MM.1S (cell line): ENCODE measurements around the gene ACP6.

ENCODE experiments used
- DNase-seq: peaks from one replicate; pipeline ENCODE4 v3.0.0-alpha.2; 2015
- H2AFZ ChIP-seq: fragments of 300-600 bp; sonication (generic); 2 replicates; pipeline ENCODE4 v1.6.0; 2016; ENCODE audit warnings: antibody characterized with exemption, low read length
- H3F3A ChIP-seq: fragments of 300-600 bp; sonication (generic); 2 replicates; pipeline ENCODE4 v1.6.1; 2016; ENCODE audit warnings: mild to moderate bottlenecking, antibody characterized with exemption, low read length, moderate library complexity, mixed read lengths; ENCODE audit not compliant: insufficient read depth
- H3K27ac ChIP-seq: fragments of 300-600 bp; sonication (generic); 2 replicates; pipeline ENCODE4 v1.5.1; 2016; ENCODE audit warnings: mild to moderate bottlenecking, low read length
- H3K27me3 ChIP-seq: fragments of 300-600 bp; sonication (generic); replicated peaks from 2 replicates; pipeline ENCODE4 v1.6.0; 2016; ENCODE audit warnings: low read length; ENCODE audit not compliant: insufficient read depth
- H3K36me3 ChIP-seq: fragments of 300-600 bp; sonication (generic); replicated peaks from 2 replicates; pipeline ENCODE4 v1.6.1; 2016; ENCODE audit warnings: mild to moderate bottlenecking, low read length, mixed read lengths; ENCODE audit not compliant: insufficient read depth
- H3K4me1 ChIP-seq: fragments of 300-600 bp; sonication (generic); 2 replicates; pipeline ENCODE4 v1.6.1; 2016; ENCODE audit warnings: low read length, mixed read lengths
- H3K4me2 ChIP-seq: fragments of 300-600 bp; sonication (generic); 2 replicates; pipeline ENCODE4 v1.6.0; 2016; ENCODE audit warnings: low read depth, low read length
- H3K4me3 ChIP-seq: fragments of 300-600 bp; sonication (generic); 2 replicates; pipeline ENCODE4 v1.5.1; 2016; ENCODE audit warnings: low read length, mixed read lengths
- H3K79me2 ChIP-seq: fragments of 300-600 bp; sonication (generic); 2 replicates; pipeline ENCODE4 v1.6.1; 2016; ENCODE audit warnings: mixed run types, low read length, mixed read lengths
- H3K9ac ChIP-seq: fragments of 300-600 bp; sonication (generic); 2 replicates; pipeline ENCODE4 v1.6.1; 2016; ENCODE audit warnings: low read length, mixed read lengths
- H3K9me2 ChIP-seq: fragments of 300-600 bp; sonication (generic); replicated peaks from 2 replicates; pipeline ENCODE4 v1.6.1; 2016; ENCODE audit warnings: mild to moderate bottlenecking, low read length, mixed read lengths; ENCODE audit not compliant: insufficient read depth
- H3K9me3 ChIP-seq: fragments of 300-600 bp; sonication (generic); replicated peaks from 2 replicates; pipeline ENCODE4 v1.6.1; 2016; ENCODE audit warnings: mild to moderate bottlenecking, low read length, mixed read lengths; ENCODE audit not compliant: insufficient read depth
- H4K20me1 ChIP-seq: fragments of 300-600 bp; sonication (generic); 2 replicates; pipeline ENCODE4 v1.6.1; 2016; ENCODE audit warnings: mild to moderate bottlenecking, low read length, moderate library complexity, mixed read lengths; ENCODE audit not compliant: insufficient read depth
- EZH2 ChIP-seq: fragments of 300-600 bp; sonication (generic); optimal IDR thresholded peaks from 2 replicates; pipeline ENCODE3; 2017; ENCODE audit warnings: low read depth, mild to moderate bottlenecking, antibody characterized with exemption, low read length, mixed read lengths
- EZH2phosphoT487 ChIP-seq: fragments of 300-600 bp; sonication (generic); IDR thresholded peaks from 2 replicates; pipeline ENCODE4 v1.6.1; 2018; ENCODE audit warnings: antibody characterized with exemption, low read length
- TF ChIP-seq, protein P1 (sequence below): fragments of 300-600 bp; sonication (generic); IDR thresholded peaks from 2 replicates; pipeline ENCODE4 v1.5.1; 2016; ENCODE audit warnings: antibody characterized with exemption, low read length, mixed read lengths

ACP6 gene

DNA sequence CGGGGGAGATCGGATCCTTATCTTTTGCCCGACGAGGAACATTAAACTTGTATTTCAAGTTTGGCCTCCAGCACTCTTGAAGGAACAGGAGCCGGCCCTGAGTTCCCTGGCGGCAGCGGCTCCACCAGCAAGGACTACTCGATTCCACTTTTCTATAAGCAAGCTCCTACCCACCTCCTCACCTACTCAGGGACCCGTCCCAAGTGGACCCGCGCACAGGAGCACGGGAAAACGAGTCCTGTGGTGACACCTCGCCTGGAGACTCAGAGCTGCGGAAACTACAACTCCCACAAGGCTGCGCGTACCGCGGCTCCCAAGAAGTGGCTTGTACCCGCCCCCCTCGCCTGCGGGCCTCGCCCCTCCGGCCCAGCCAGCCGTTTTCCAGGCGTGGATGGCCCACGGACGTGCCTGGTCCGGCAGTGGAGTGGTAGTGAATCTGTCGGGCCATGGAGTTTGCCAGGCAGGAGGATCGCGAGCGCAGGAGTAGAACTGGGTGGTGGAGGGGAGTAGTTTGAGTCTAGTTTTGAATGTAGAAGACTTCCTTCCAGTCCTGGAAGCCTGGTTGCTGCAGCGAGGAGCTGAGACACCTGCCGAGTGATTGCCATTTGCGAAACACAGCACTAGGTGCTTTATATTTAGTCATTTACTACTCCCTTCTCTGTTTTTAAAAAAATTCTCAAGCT is at the start of gene ACP6:
ACP6 (minus strand) TSS at position 206 of the 683 bp plus-strand sequence. CDS start 476 bp downstream, outside the sequence.
- no peak for TF ChIP-seq EZH2
- TF ChIP-seq EZH2phosphoT487: no peak
- TF ChIP-seq, protein P1, sequence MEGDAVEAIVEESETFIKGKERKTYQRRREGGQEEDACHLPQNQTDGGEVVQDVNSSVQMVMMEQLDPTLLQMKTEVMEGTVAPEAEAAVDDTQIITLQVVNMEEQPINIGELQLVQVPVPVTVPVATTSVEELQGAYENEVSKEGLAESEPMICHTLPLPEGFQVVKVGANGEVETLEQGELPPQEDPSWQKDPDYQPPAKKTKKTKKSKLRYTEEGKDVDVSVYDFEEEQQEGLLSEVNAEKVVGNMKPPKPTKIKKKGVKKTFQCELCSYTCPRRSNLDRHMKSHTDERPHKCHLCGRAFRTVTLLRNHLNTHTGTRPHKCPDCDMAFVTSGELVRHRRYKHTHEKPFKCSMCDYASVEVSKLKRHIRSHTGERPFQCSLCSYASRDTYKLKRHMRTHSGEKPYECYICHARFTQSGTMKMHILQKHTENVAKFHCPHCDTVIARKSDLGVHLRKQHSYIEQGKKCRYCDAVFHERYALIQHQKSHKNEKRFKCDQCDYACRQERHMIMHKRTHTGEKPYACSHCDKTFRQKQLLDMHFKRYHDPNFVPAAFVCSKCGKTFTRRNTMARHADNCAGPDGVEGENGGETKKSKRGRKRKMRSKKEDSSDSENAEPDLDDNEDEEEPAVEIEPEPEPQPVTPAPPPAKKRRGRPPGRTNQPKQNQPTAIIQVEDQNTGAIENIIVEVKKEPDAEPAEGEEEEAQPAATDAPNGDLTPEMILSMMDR: no peak
- no peaks in the 10 kb centered on the region for H3K9me3 ChIP-seq
- H3F3A ChIP-seq: peaks cover 15% of the 10 kb centered on the region
- H3K9me2 ChIP-seq: no peaks in the 10 kb centered on the region
- H3K27me3 ChIP-seq: no peaks in the 10 kb centered on the region
- peak within 1 kb of the TSS; percentile 78 for H3K4me2 ChIP-seq
- H3K4me1 ChIP-seq: peaks cover 5% of the 10 kb centered on the region
- peaks cover 16% of the 10 kb centered on the region for H3K79me2 ChIP-seq
- H3K27ac ChIP-seq: peak within 1 kb of the TSS; percentile 82
- H3K4me3 ChIP-seq: peak within 1 kb of the TSS; percentile 88
- H3K36me3 ChIP-seq: no peaks in the 10 kb centered on the region
- peak; percentile 100 for DNase-seq
- peak within 1 kb of the TSS; percentile 84 for H3K9ac ChIP-seq
- H4K20me1 ChIP-seq: no peaks in the 10 kb centered on the region
- H2AFZ ChIP-seq: peak within 1 kb of the TSS; percentile 93

DNA sequence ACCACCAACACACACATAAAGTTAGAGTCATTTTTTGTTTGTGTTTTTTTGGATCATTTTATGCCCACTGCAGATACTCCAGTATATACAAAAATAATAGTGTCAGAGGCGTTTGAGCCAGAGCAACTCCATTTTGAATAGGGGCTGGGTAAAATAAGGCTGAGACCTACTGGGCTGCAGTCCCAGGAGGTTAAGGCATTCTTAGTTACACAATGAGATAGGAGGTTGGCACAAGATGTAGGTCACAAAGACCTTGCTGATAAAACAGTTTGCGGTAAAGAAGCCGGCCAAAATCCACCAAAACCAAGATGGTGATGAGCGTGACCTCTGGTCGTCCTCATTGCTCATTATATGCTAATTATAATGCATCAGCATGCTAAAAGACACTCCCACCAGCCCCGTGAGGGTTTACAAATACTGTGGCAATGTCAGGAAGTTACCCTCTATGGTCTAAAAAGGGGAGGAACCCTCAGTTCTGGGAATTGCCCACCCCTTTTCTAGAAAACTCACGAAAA is 49.4 kb upstream of the ACP6 start:
- no peaks in the 10 kb centered on the region for H3K9me3 ChIP-seq
- TF ChIP-seq, protein P1: no peak
- no peak for TF ChIP-seq EZH2phosphoT487
- no peak for TF ChIP-seq EZH2
- no peak overlapping the region for H3K9ac ChIP-seq
- H3K79me2 ChIP-seq: no peaks in the 10 kb centered on the region
- no peak overlapping the region for H2AFZ ChIP-seq
- no peaks in the 10 kb centered on the region for H3K36me3 ChIP-seq
- H3K27ac ChIP-seq: no peak overlapping the region
- no peaks in the 10 kb centered on the region for H3K4me1 ChIP-seq
- H4K20me1 ChIP-seq: no peaks in the 10 kb centered on the region
- no peaks in the 10 kb centered on the region for H3K9me2 ChIP-seq
- H3F3A ChIP-seq: no peaks in the 10 kb centered on the region
- no peak overlapping the region for H3K4me3 ChIP-seq
- no peak for DNase-seq
- no peaks in the 10 kb centered on the region for H3K27me3 ChIP-seq
- no peak overlapping the region for H3K4me2 ChIP-seq

DNA sequence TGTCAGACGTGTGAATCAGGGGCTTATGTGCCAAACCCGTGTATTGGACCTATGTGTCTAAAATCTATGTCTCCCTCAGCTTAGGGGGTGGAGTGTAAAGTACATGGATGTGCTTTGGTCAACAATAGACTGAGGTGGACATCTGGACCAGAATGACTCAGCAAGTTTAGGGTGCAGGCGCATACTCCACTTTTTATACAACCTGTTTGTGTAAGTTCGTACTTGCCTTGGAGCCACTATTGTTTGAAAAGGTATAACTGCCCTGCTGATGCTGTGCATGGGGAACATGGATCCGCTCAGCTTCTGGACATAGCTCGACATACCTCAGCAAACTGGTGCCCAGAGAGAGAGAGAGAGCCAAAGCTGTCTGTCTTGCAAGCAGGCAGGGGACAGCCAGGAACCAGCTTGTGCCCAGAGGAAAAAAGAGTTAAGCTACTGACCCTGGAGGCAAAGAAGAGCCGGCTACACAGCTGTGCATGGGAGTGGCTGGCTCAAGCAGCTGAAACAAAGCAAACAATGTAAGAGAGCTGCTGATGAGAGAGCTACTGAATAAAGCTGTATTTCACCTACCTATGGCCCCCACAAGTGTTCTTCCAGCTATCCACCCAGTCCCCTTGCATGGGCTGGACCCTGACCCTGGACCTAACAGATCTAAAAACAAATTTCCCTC is 48.8 kb upstream of the ACP6 start:
- no peaks in the 10 kb centered on the region for H3K9me3 ChIP-seq
- H3K4me1 ChIP-seq: no peaks in the 10 kb centered on the region
- TF ChIP-seq, protein P1: no peak
- TF ChIP-seq EZH2phosphoT487 (no peak), EZH2 (no peak)
- H3K27ac ChIP-seq: no peak overlapping the region
- H3K27me3 ChIP-seq: no peaks in the 10 kb centered on the region
- H3K9ac ChIP-seq: no peak overlapping the region
- H3K36me3 ChIP-seq: no peaks in the 10 kb centered on the region
- DNase-seq: no peak
- H3K79me2 ChIP-seq: no peaks in the 10 kb centered on the region
- no peaks in the 10 kb centered on the region for H4K20me1 ChIP-seq
- no peak overlapping the region for H3K4me2 ChIP-seq
- no peaks in the 10 kb centered on the region for H3K9me2 ChIP-seq
- H2AFZ ChIP-seq: no peak overlapping the region
- no peaks in the 10 kb centered on the region for H3F3A ChIP-seq
- no peak overlapping the region for H3K4me3 ChIP-seq
